GM10266 (cell line): Measurements from ENCODE around the gene SLC26A4.

Experiments used
- DNase-seq: peaks from one replicate; pipeline ENCODE4 v3.0.0; 2012; ENCODE audit errors: extremely low spot score
- CTCF ChIP-seq: IDR thresholded peaks from 2 replicates; pipeline ENCODE4 v1.5.1; 2012; ENCODE audit warnings: mild to moderate bottlenecking, low read depth; ENCODE audit not compliant: control insufficient read depth, insufficient read depth; ENCODE audit errors: missing control alignments

SLC26A4 gene

GRCh38 chr7:107641676-107642075, 19.0 kb upstream of the SLC26A4 start:
- TF ChIP-seq CTCF, result no peak
- no peak for DNase-seq

- TF ChIP-seq CTCF, result no peak
- DNase-seq, result no peak
Observed at GRCh38 chr7:107642501-107642900, 18.1 kb upstream of the SLC26A4 start.

GRCh38 chr7:107643407-107643806, 17.2 kb upstream of the SLC26A4 start:
- TF ChIP-seq CTCF, result no peak
- DNase-seq, result no peak

GRCh38 chr7:107643938-107644308, 16.7 kb upstream of the SLC26A4 start:
- DNase-seq, result no peak
- TF ChIP-seq CTCF, result no peak

GRCh38 chr7:107644309-107644974, 16.2 kb upstream of the SLC26A4 start:
- DNase-seq, result no peak
- TF ChIP-seq CTCF, result no peak

- no peak for DNase-seq
- no peak for TF ChIP-seq CTCF
Observed at GRCh38 chr7:107652642-107653041, 8.0 kb upstream of the SLC26A4 start.

- TF ChIP-seq CTCF, result no peak
Observed at GRCh38 chr7:107658467-107658866, 2.2 kb upstream of the SLC26A4 start.

More at GRCh38 chr7:107658467-107658866, 2.2 kb upstream of the SLC26A4 start:
- no peak for DNase-seq
